Activated CD4-positive, alpha-beta T cell treated with anti-CD3 and anti-CD28 coated beads, Interleukin-2, amount 10 ng/mL, durations not matched to agents 7 days and 5 days (primary cell): ENCODE results near the gene SLC9A1. TPM values are rescaled to one million over a fixed set of nuclear protein-coding genes. Genes with fewer than 3 reads are reported as not detected.

Experiments
- CTCF ChIA-PET: fragments of 350-600 bp; sonication (Branson Sonifier 250); formaldehyde crosslinking; loops from one replicate; lab custom pipeline; 2021; ENCODE audit warnings: antibody characterized with exemption; lab: Charles Lee
- POLR2A ChIA-PET: fragments of 350-600 bp; sonication (Branson Sonifier 250); formaldehyde crosslinking; loops from one replicate; lab custom pipeline; 2021; ENCODE audit warnings: antibody characterized with exemption; lab: Charles Lee
- DNase-seq: peaks from one replicate; pipeline ENCODE4 v3.0.0-alpha.2; 2020
- H3K27ac Mint-ChIP-seq: one replicate; pipeline ENCODE4 v1.8.0; 2021; ENCODE audit warnings: mild to moderate bottlenecking, moderate library complexity, mixed read lengths
- H3K27me3 Mint-ChIP-seq: one replicate; pipeline ENCODE4 v1.8.0; 2021; ENCODE audit warnings: mixed read lengths
- H3K36me3 Mint-ChIP-seq: one replicate; pipeline ENCODE4 v1.8.0; 2021; ENCODE audit warnings: low read depth, mixed read lengths
- H3K4me1 Mint-ChIP-seq: one replicate; pipeline ENCODE4 v1.8.0; 2021; ENCODE audit warnings: mixed read lengths
- H3K4me3 Mint-ChIP-seq: one replicate; pipeline ENCODE4 v1.8.0; 2021; ENCODE audit warnings: mild to moderate bottlenecking, moderate library complexity, mixed read lengths
- H3K9me3 Mint-ChIP-seq: one replicate; pipeline ENCODE4 v1.8.0; 2021; ENCODE audit warnings: mixed read lengths
- total RNA-seq, 2 experiments: library from RNA; stranded (reverse); gene quantifications; one replicate each; pipeline ENCODE4 v1.2.3, GENCODE V29; 2021

Gene SLC9A1
- total RNA-seq, 2 experiments from 2014 or later = 24.8 to 32.4 TPM

GRCh38 chr1:27077968-27078367, 77.0 kb downstream of the SLC9A1 start:
- POLR2A ChIA-PET = no interaction called here

DNA sequence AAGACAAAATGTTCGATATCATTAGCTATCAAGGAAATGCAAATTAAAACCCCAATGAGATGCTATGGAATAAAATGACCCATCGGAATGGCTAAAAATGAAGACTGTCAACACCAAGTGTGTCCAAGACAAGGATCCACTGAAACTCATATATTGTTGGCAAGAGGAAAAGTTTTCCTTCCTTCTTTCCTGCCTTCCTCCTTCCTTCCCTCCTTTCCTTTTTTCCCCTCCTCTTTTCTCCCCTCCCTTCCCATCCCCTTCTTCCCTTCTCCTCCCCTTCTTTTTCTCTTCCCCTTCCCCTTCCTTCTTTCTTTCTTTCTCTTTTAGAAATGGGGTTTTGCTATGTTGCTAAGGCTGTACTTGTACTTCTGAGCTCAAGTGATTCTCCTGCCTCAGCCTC, 78.1 kb downstream of the SLC9A1 start:
- DNase-seq = no peak
- Mint-ChIP-seq H3K4me3 (no peak overlapping the region), H3K27me3 (peaks cover 12% of the 10 kb centered on the region), H3K27ac (no peak overlapping the region), H3K9me3 (no peaks in the 10 kb centered on the region), H3K4me1 (no peaks in the 10 kb centered on the region), H3K36me3 (no peaks in the 10 kb centered on the region)
- CTCF ChIA-PET = interaction anchor here (0.8 kb wide), 1 partner anchor 32 kb away, joined by 4 read pairs; no protein-coding TSS in a partner anchor
- POLR2A ChIA-PET = no interaction called here

More at GRCh38 chr1:27077968-27078367, 77.0 kb downstream of the SLC9A1 start:
- Mint-ChIP-seq H3K36me3 (no peaks in the 10 kb centered on the region), H3K4me3 (no peak overlapping the region), H3K27me3 (peaks cover 12% of the 10 kb centered on the region), H3K27ac (no peak overlapping the region), H3K9me3 (no peaks in the 10 kb centered on the region), H3K4me1 (no peaks in the 10 kb centered on the region)
- DNase-seq = no peak
- CTCF ChIA-PET = interaction anchor here (0.6 to 1.5 kb wide), 2 partner anchors 19 to 427 kb away, joined by 4 read pairs; no protein-coding TSS in a partner anchor

- Mint-ChIP-seq H3K27me3 (peaks cover 8% of the 10 kb centered on the region), H3K9me3 (no peaks in the 10 kb centered on the region), H3K27ac (no peak overlapping the region), H3K36me3 (no peaks in the 10 kb centered on the region), H3K4me3 (no peak overlapping the region), H3K4me1 (no peaks in the 10 kb centered on the region)
- no peak for DNase-seq
- ChIA-PET CTCF (interaction anchor here (1.4 to 2.3 kb wide), 2 partner anchors 16 to 21 kb away, joined by 3 to 12 read pairs; no protein-coding TSS in a partner anchor), POLR2A (no interaction called here)
Observed at GRCh38 chr1:27074175-27074780, 80.6 kb downstream of the SLC9A1 start.

DNA sequence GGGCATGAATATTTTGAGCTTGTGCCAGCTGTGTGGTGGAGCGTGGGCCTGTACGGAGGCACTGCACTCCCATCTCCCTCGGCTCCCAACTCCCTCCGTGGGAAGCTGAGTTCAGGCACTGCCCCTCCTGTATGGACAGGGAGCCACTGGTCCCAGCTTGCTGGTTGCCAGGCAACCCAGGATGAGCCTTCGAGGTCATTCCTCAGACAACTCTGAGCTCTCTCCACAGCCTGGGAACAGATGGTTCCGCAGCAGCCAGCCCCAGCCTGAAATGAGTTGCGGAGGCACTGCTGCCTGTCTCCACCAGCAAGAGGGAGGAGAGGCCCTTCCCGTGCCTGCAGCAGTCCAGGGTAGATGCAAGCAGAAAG, 83.9 kb downstream of the SLC9A1 start:
- Mint-ChIP-seq H3K9me3 (no peaks in the 10 kb centered on the region), H3K27ac (no peak overlapping the region), H3K4me3 (no peak overlapping the region), H3K36me3 (no peaks in the 10 kb centered on the region), H3K4me1 (no peaks in the 10 kb centered on the region), H3K27me3 (no peaks in the 10 kb centered on the region)
- POLR2A ChIA-PET = interaction anchor here (0.7 kb wide), 1 partner anchor 27 kb away, joined by 4 read pairs; no protein-coding TSS in a partner anchor
- no peak for DNase-seq
- CTCF ChIA-PET = interaction anchor here (0.8 to 2.2 kb wide), 4 partner anchors 20 to 38 kb away, joined by 3 to 12 read pairs (median 4); no protein-coding TSS in a partner anchor

GRCh38 chr1:27070390-27071048, 84.4 kb downstream of the SLC9A1 start:
- no peaks in the 10 kb centered on the region for H3K36me3 Mint-ChIP-seq
- ChIA-PET CTCF (interaction anchor here (0.8 to 2.2 kb wide), 5 partner anchors 21 to 38 kb away, joined by 3 to 12 read pairs (median 3); no protein-coding TSS in a partner anchor), POLR2A (interaction anchor here (0.7 kb wide), 1 partner anchor 28 kb away, joined by 4 read pairs; no protein-coding TSS in a partner anchor)
- no peak overlapping the region for H3K4me3 Mint-ChIP-seq
- H3K9me3 Mint-ChIP-seq = no peaks in the 10 kb centered on the region
- H3K27ac Mint-ChIP-seq = no peak overlapping the region
- no peaks in the 10 kb centered on the region for H3K27me3 Mint-ChIP-seq
- no peaks in the 10 kb centered on the region for H3K4me1 Mint-ChIP-seq
- DNase-seq = no peak

DNA sequence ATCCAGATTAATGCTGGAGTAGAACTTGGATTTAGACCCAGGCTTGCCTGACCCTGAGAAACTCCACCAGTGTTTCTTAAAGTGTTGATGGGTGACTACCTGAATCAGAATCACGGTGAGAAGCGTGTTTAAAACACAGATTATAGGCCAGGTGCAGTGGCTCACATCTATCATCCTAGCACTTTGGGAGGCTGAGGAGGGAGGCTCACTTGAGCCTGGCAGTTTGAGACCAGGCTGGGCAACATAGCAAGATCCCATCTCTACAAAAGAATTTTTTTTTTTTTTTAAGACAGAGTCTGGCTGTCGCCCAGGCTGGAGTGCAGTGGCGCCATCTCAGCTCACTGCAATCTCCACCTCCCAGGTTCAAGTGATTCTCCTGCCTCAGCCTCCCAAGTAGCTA, 86.0 kb downstream of the SLC9A1 start:
- Mint-ChIP-seq H3K4me3 (no peak overlapping the region), H3K4me1 (no peaks in the 10 kb centered on the region), H3K27ac (no peak overlapping the region), H3K36me3 (no peaks in the 10 kb centered on the region), H3K27me3 (no peaks in the 10 kb centered on the region), H3K9me3 (no peaks in the 10 kb centered on the region)
- DNase-seq = no peak
- ChIA-PET POLR2A (no interaction called here), CTCF (no interaction called here)

GRCh38 chr1:27065999-27066630, 88.8 kb downstream of the SLC9A1 start:
- no peak overlapping the region for H3K27ac Mint-ChIP-seq
- H3K9me3 Mint-ChIP-seq = no peaks in the 10 kb centered on the region
- H3K4me1 Mint-ChIP-seq = no peaks in the 10 kb centered on the region
- H3K27me3 Mint-ChIP-seq = no peaks in the 10 kb centered on the region
- ChIA-PET CTCF (interaction anchor here (0.6 to 1.0 kb wide), 4 partner anchors 11 to 734 kb away, joined by 3 to 4 read pairs (median 4); no protein-coding TSS in a partner anchor), POLR2A (no interaction called here)
- H3K36me3 Mint-ChIP-seq = no peaks in the 10 kb centered on the region
- DNase-seq = no peak
- H3K4me3 Mint-ChIP-seq = no peak overlapping the region

GRCh38 chr1:27060891-27061290, 94.0 kb downstream of the SLC9A1 start:
- Mint-ChIP-seq H3K27ac (no peak overlapping the region), H3K4me3 (no peak overlapping the region), H3K27me3 (no peaks in the 10 kb centered on the region), H3K4me1 (no peaks in the 10 kb centered on the region), H3K9me3 (no peaks in the 10 kb centered on the region), H3K36me3 (no peaks in the 10 kb centered on the region)
- no peak for DNase-seq
- ChIA-PET POLR2A (no interaction called here), CTCF (interaction anchor here (0.5 to 1.2 kb wide), 3 partner anchors 15 to 42 kb away, joined by 3 to 4 read pairs (median 4); no protein-coding TSS in a partner anchor)

- H3K4me3 Mint-ChIP-seq = no peak overlapping the region
- CTCF ChIA-PET = interaction anchor here (0.6 to 1.3 kb wide), 4 partner anchors 14 to 947 kb away, joined by 3 to 5 read pairs (median 4); no protein-coding TSS in a partner anchor
Observed at GRCh38 chr1:27058966-27059669, 95.8 kb downstream of the SLC9A1 start.

DNA sequence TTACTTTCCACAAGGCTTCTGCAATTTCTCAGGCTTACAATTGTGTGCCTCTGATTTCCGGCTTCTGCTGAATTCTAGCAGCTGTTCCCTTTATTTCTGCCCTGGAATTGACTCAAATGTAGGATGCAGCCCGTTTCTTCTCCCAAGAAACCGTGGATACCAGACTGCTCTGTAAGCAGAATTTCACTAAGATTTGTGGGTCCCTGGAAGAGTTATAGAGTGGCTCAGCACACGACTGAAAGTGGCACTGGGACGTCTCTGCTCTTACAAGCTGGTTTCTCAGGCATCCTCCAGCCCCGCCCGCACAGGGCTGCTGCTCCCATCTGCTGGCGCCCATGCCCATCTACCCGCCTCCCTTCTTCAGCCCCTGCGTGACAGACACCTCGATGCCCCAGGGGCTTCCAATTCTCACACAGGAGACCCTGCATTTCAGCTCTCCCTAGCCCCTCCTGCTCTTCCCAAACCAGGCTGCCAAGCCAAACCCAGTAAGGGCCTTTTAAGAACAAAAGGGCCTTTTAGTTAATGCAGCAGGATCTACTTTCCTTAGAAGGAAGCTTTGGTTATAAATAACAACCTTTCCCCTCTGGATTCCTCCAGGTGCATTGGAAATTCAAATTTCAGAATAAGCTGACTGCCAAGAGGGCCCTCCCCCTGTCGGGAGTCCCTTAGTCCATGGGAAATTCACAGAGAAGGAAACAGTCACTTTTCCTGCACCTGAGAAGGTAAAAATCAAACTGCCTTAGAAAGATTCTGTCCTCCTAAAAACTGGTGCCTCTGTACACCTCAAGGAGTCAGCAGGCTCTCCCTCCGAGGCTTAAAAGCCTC, 96.9 kb downstream of the SLC9A1 start:
- POLR2A ChIA-PET = no interaction called here

More at GRCh38 chr1:27058966-27059669, 95.8 kb downstream of the SLC9A1 start:
- POLR2A ChIA-PET = no interaction called here
- H3K36me3 Mint-ChIP-seq = no peaks in the 10 kb centered on the region
- no peaks in the 10 kb centered on the region for H3K27me3 Mint-ChIP-seq
- no peaks in the 10 kb centered on the region for H3K9me3 Mint-ChIP-seq
- no peak overlapping the region for H3K27ac Mint-ChIP-seq
- no peaks in the 10 kb centered on the region for H3K4me1 Mint-ChIP-seq
- DNase-seq = no peak

GRCh38 chr1:27057389-27057788, 97.5 kb downstream of the SLC9A1 start:
- no peaks in the 10 kb centered on the region for H3K36me3 Mint-ChIP-seq
- no peaks in the 10 kb centered on the region for H3K9me3 Mint-ChIP-seq
- no peak overlapping the region for H3K27ac Mint-ChIP-seq
- ChIA-PET CTCF (interaction anchor here (0.7 to 2.7 kb wide), 3 partner anchors 11 to 309 kb away, joined by 3 to 9 read pairs (median 3); no protein-coding TSS in a partner anchor), POLR2A (no interaction called here)
- no peak for DNase-seq
- no peaks in the 10 kb centered on the region for H3K4me1 Mint-ChIP-seq
- H3K27me3 Mint-ChIP-seq = no peaks in the 10 kb centered on the region
- H3K4me3 Mint-ChIP-seq = no peak overlapping the region

More for the DNA sequence above, 96.9 kb downstream of the SLC9A1 start:
- Mint-ChIP-seq H3K27ac (no peak overlapping the region), H3K4me3 (no peak overlapping the region), H3K4me1 (no peaks in the 10 kb centered on the region), H3K36me3 (no peaks in the 10 kb centered on the region), H3K9me3 (no peaks in the 10 kb centered on the region), H3K27me3 (no peaks in the 10 kb centered on the region)
- CTCF ChIA-PET = interaction anchor here (0.9 to 2.7 kb wide), 2 partner anchors 12 to 16 kb away, joined by 3 to 9 read pairs; no protein-coding TSS in a partner anchor
- no peak for DNase-seq
